IMR-90 (cell line): Measurements from ENCODE around the gene DHRS7C. TPM values are rescaled to one million over a fixed set of nuclear protein-coding genes. Genes with fewer than 3 reads are reported as not detected.

Source experiments
- ATAC-seq: fragments of 200-7000 bp; cut with Tn5 transposase; 2 replicates; pipeline ENCODE4 v1.9.1; 2020; ENCODE audit warnings: low read depth, mild to moderate bottlenecking, moderate library complexity
- BruUV-seq: library from RNA; stranded (reverse); fragments of 400-500 nt; replicated peaks from 2 replicates; lab custom pipeline; 2021; lab: Mats Ljungman, UMichigan
- CTCF ChIA-PET: fragments of 300-600 bp; formaldehyde crosslinking; extraction: SDS; loops from one replicate; lab custom pipeline; 2021; ENCODE audit warnings: antibody characterized with exemption; lab: Yijun Ruan, JAX
- POLR2A ChIA-PET: fragments of 300-600 bp; sonication (Branson Sonifier 250); formaldehyde crosslinking; loops from one replicate; lab custom pipeline; 2022; ENCODE audit warnings: antibody characterized with exemption; ENCODE audit not compliant: unreplicated experiment; lab: Charles Lee
- DNase-seq: peaks from one replicate; pipeline ENCODE4 v3.0.0; 2013
- H2AFZ ChIP-seq: replicated peaks from 2 replicates; pipeline ENCODE3; 2013; ENCODE audit warnings: low read length, mild to moderate bottlenecking; ENCODE audit not compliant: poor library complexity
- H2AK5ac ChIP-seq: 2 replicates; pipeline ENCODE4 v1.6.1; 2013; ENCODE audit warnings: low read depth, low read length, inconsistent platforms
- H2AK9ac ChIP-seq: replicated peaks from 2 replicates; pipeline ENCODE3; 2013; ENCODE audit warnings: mild to moderate bottlenecking, low read depth, low read length, moderate library complexity; ENCODE audit not compliant: poor library complexity
- H2BK120ac ChIP-seq: 2 replicates; pipeline ENCODE4 v1.6.1; 2013; ENCODE audit warnings: low read depth, low read length, inconsistent platforms
- H2BK15ac ChIP-seq: 3 replicates; pipeline ENCODE4 v1.6.1; 2013; ENCODE audit warnings: low read depth, low read length, inconsistent platforms
- H2BK20ac ChIP-seq: 2 replicates; pipeline ENCODE4 v1.6.1; 2013; ENCODE audit warnings: low read depth, mild to moderate bottlenecking, inconsistent platforms, low read length, moderate library complexity
- H2BK5ac ChIP-seq: 2 replicates; pipeline ENCODE4 v1.6.1; 2013; ENCODE audit warnings: mild to moderate bottlenecking, low read depth, low read length, inconsistent platforms; ENCODE audit not compliant: poor library complexity, severe bottlenecking
- H3K14ac ChIP-seq: replicated peaks from 2 replicates; pipeline ENCODE4 v1.6.1; 2013; ENCODE audit warnings: low read depth, low read length, inconsistent platforms
- H3K18ac ChIP-seq: 2 replicates; pipeline ENCODE4 v1.6.1; 2013; ENCODE audit warnings: low read depth, low read length, control low read depth
- H3K23ac ChIP-seq: 2 replicates; pipeline ENCODE4 v1.6.1; 2013; ENCODE audit warnings: low read depth, low read length, inconsistent platforms
- H3K27ac ChIP-seq: 2 replicates; pipeline ENCODE4 v1.5.1; 2013; ENCODE audit warnings: mild to moderate bottlenecking, control low read depth, low read length; ENCODE audit not compliant: insufficient read depth
- H3K27me3 ChIP-seq: 2 replicates; pipeline ENCODE4 v1.6.1; 2013; ENCODE audit warnings: low read length; ENCODE audit not compliant: control insufficient read depth, insufficient read depth
- H3K36me3 ChIP-seq: 2 replicates; pipeline ENCODE4 v1.6.1; 2013; ENCODE audit warnings: low read length, mixed read lengths; ENCODE audit not compliant: control insufficient read depth, insufficient read depth
- H3K4ac ChIP-seq: 2 replicates; pipeline ENCODE4 v1.6.1; 2013; ENCODE audit warnings: low read depth, low read length, inconsistent platforms
- H3K4me1 ChIP-seq: 2 replicates; pipeline ENCODE4 v1.6.1; 2013; ENCODE audit warnings: low read length, mixed read lengths; ENCODE audit not compliant: control insufficient read depth, insufficient read depth
- H3K4me2 ChIP-seq: 2 replicates; pipeline ENCODE4 v1.6.1; 2013; ENCODE audit warnings: low read depth, mild to moderate bottlenecking, control low read depth, low read length, moderate library complexity
- H3K4me3 ChIP-seq: 2 replicates; pipeline ENCODE4 v1.5.1; 2013; ENCODE audit warnings: low read depth, mild to moderate bottlenecking, control low read depth, low read length, moderate library complexity; ENCODE audit not compliant: insufficient read depth
- H3K56ac ChIP-seq: 2 replicates; pipeline ENCODE4 v1.6.1; 2013; ENCODE audit warnings: low read length, inconsistent platforms; ENCODE audit not compliant: insufficient read depth; ENCODE audit errors: extremely low read depth
- H3K79me1 ChIP-seq, 2 experiments: 2 replicates each; pipeline ENCODE4 v1.6.1; 2013; ENCODE audit warnings: low read length in 2 of 2, inconsistent platforms in 1 of 2, low read depth in 1 of 2
- H3K9ac ChIP-seq: 2 replicates; pipeline ENCODE4 v1.6.1; 2013; ENCODE audit warnings: low read depth, low read length, control low read depth
- H3K9me1 ChIP-seq: 2 replicates; pipeline ENCODE4 v1.6.1; 2013; ENCODE audit warnings: low read length, inconsistent platforms; ENCODE audit not compliant: insufficient read depth
- H3K9me3 ChIP-seq: 2 replicates; pipeline ENCODE4 v1.6.1; 2013; ENCODE audit warnings: low read length; ENCODE audit not compliant: control insufficient read depth, insufficient read depth
- H4K20me1 ChIP-seq: 2 replicates; pipeline ENCODE4 v1.6.1; 2013; ENCODE audit warnings: low read length, inconsistent platforms; ENCODE audit not compliant: insufficient read depth
- H4K5ac ChIP-seq: 2 replicates; pipeline ENCODE4 v1.6.1; 2013; ENCODE audit warnings: mild to moderate bottlenecking, low read depth, low read length, control low read depth
- H4K8ac ChIP-seq, 2 experiments: 2 replicates each; pipeline ENCODE4 v1.6.1; 2013; ENCODE audit warnings: low read depth in 2 of 2, low read length in 2 of 2, control low read depth in 1 of 2, inconsistent platforms in 1 of 2
- H4K91ac ChIP-seq: 2 replicates; pipeline ENCODE4 v1.6.1; 2013; ENCODE audit warnings: low read depth, low read length, inconsistent platforms; ENCODE audit not compliant: insufficient read depth
- BHLHE40 ChIP-seq: fragments of 150-350 bp; IDR thresholded peaks from 2 replicates; pipeline ENCODE4 v1.6.1; 2016; ENCODE audit warnings: mild to moderate bottlenecking, low read depth, low read length
- CEBPB ChIP-seq: IDR thresholded peaks from 2 replicates; pipeline ENCODE4 v1.6.1; 2012; ENCODE audit warnings: low read depth, low read length, improper control_type of control experiment
- CHD1 ChIP-seq: IDR thresholded peaks from 2 replicates; pipeline ENCODE4 v1.6.1; 2012; ENCODE audit warnings: low read depth, low read length, improper control_type of control experiment
- FOS ChIP-seq: fragments of 150-350 bp; IDR thresholded peaks from 2 replicates; pipeline ENCODE4 v1.6.1; 2016; ENCODE audit warnings: low read depth, low read length
- MAFK ChIP-seq: IDR thresholded peaks from 2 replicates; pipeline ENCODE4 v1.6.1; 2012; ENCODE audit warnings: low read depth, low read length, improper control_type of control experiment
- MAZ ChIP-seq: IDR thresholded peaks from 2 replicates; pipeline ENCODE4 v1.6.1; 2012; ENCODE audit warnings: low read depth, mild to moderate bottlenecking, low read length, improper control_type of control experiment, moderate library complexity, borderline replicate concordance
- MXI1 ChIP-seq: IDR thresholded peaks from 2 replicates; pipeline ENCODE4 v1.6.1; 2012; ENCODE audit warnings: low read depth, mild to moderate bottlenecking, low read length, moderate library complexity, borderline replicate concordance
- NFE2L2 ChIP-seq: fragments of 150-350 bp; IDR thresholded peaks from 2 replicates; pipeline ENCODE4 v1.6.1; 2016; ENCODE audit warnings: low read depth, mild to moderate bottlenecking, low read length
- POLR2A ChIP-seq: IDR thresholded peaks from 2 replicates; pipeline ENCODE4 v1.6.1; 2012; ENCODE audit warnings: mild to moderate bottlenecking, low read depth, low read length
- RAD21 ChIP-seq: IDR thresholded peaks from 2 replicates; pipeline ENCODE4 v1.6.1; 2012; ENCODE audit warnings: low read length, improper control_type of control experiment
- RCOR1 ChIP-seq: IDR thresholded peaks from 2 replicates; pipeline ENCODE4 v1.6.1; 2012; ENCODE audit warnings: mild to moderate bottlenecking, low read length, improper control_type of control experiment; ENCODE audit not compliant: insufficient replicate concordance
- RFX5 ChIP-seq: IDR thresholded peaks from 2 replicates; pipeline ENCODE4 v1.8.0; 2012; ENCODE audit warnings: low read depth, mild to moderate bottlenecking, low read length, moderate library complexity
- SMC3 ChIP-seq: fragments of 150-350 bp; IDR thresholded peaks from 2 replicates; pipeline ENCODE4 v1.6.1; 2016; ENCODE audit warnings: low read depth, mild to moderate bottlenecking, antibody characterized with exemption, low read length, moderate library complexity
- WGBS, 2 experiments: methylation state at CpG; one replicate each; pipeline versions ENCODE4 v1.1.5 to v1.1.7; 2013; ENCODE audit warnings: missing lambda C conversion rate in 2 of 2; ENCODE audit not compliant: insufficient read length in 1 of 2; ENCODE audit errors: extremely low coverage in 2 of 2; 5-methylcytosine and 5-hydroxymethylcytosine counted together
- dilution Hi-C: fragments of 300-500 bp; cut with HindIII; formaldehyde crosslinking; loops from one replicate; pipeline ENCODE4 v1.14.3; 2018; ENCODE audit warnings: low sequenced_read_pairs; ENCODE audit not compliant: unreplicated experiment
- in situ Hi-C: fragments of 300-500 bp; cut with MboI; formaldehyde crosslinking; loops from 3 replicates; pipeline ENCODE4 v1.14.3; 2019; ENCODE audit warnings: low sequenced_read_pairs, inconsistent platforms, mixed read lengths
- intact Hi-C: fragments of 100-400 bp; cut with micrococcal nuclease; formaldehyde crosslinking; loops from 2 replicates; pipeline ENCODE4 v1.10.0; 2022
- polyA plus RNA-seq, 3 experiments: library from polyadenylated mRNA; depleted of rRNA; stranded (reverse); fragments of >200 nt; gene quantifications; 2 replicates each; pipeline ENCODE4 v1.2.3, GENCODE V29; 2012; ENCODE audit warnings: low replicate concordance in 1 of 3
- total RNA-seq: library from RNA; depleted of rRNA; stranded (reverse); fragments of >200 nt; gene quantifications from 2 replicates; pipeline ENCODE4 v1.2.3, GENCODE V29; 2012
- TF ChIP-seq, protein P1 (sequence below): fragments of 150-350 bp; IDR thresholded peaks from 2 replicates; pipeline ENCODE4 v1.6.1; 2017; ENCODE audit warnings: mild to moderate bottlenecking, antibody characterized with exemption, low read length, low read depth
- TF ChIP-seq, protein P2 (sequence below): conservative IDR thresholded peaks from 2 replicates; pipeline ENCODE4 v1.5.1; 2012; ENCODE audit warnings: mild to moderate bottlenecking, low read depth, low read length, improper control_type of control experiment
- TF ChIP-seq, protein P3 (sequence below): fragments of 150-350 bp; IDR thresholded peaks from 2 replicates; pipeline ENCODE4 v1.6.1; 2016; ENCODE audit warnings: low read depth, mild to moderate bottlenecking, low read length, moderate library complexity, borderline replicate concordance

Gene DHRS7C
- total and polyA plus RNA-seq, 2 of the 4 experiments (the other 2 are of a cell fraction): not detected

DNA sequence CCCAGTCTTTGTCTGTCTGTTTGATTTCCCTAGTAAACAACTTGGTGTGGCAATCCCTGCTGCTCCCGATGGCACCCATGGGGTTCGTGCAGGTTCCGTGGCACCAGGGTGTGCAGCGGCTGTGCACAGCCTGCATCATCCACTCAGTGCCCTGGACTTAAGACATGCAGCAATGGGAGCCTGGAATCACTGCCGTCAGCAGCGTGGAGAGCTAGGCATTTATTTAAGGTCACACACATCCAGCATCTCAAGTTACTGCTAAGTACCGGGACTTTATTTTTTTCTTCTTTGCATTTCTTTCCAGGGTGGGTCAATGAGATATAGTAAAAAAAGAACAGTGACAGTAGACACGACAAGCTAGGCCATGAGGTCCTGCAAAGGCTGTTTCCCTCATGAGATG lies 2.8 kb downstream of the DHRS7C start:
- ATAC-seq: no peak

More for the DNA sequence above, 2.8 kb downstream of the DHRS7C start:
- ChIA-PET POLR2A (no interaction called here), CTCF (no interaction called here)
- no peak overlapping the region for H3K14ac ChIP-seq
- H3K4ac ChIP-seq: no peak overlapping the region
- H3K4me2 ChIP-seq: no peak overlapping the region
- peaks cover 3% of the 10 kb centered on the region; the same call in 1 of the 2 replicates for H3K9me3 ChIP-seq
- no peak overlapping the region for H4K8ac ChIP-seq
- no peak overlapping the region for H2AK5ac ChIP-seq
- no peak overlapping the region for H3K56ac ChIP-seq
- no peaks in the 10 kb centered on the region for H3K9me1 ChIP-seq
- no peak overlapping the region for H3K23ac ChIP-seq
- no peaks in the 10 kb centered on the region for H3K27me3 ChIP-seq
- H3K27ac ChIP-seq: no peak overlapping the region
- no peak for TF ChIP-seq RCOR1
- no peak for TF ChIP-seq NFE2L2
- TF ChIP-seq RFX5: no peak
- TF ChIP-seq MXI1: no peak
- TF ChIP-seq POLR2A: no peak
- TF ChIP-seq MAZ: no peak
- TF ChIP-seq, protein P1, sequence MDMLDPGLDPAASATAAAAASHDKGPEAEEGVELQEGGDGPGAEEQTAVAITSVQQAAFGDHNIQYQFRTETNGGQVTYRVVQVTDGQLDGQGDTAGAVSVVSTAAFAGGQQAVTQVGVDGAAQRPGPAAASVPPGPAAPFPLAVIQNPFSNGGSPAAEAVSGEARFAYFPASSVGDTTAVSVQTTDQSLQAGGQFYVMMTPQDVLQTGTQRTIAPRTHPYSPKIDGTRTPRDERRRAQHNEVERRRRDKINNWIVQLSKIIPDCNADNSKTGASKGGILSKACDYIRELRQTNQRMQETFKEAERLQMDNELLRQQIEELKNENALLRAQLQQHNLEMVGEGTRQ: no peak
- TF ChIP-seq, protein P2, sequence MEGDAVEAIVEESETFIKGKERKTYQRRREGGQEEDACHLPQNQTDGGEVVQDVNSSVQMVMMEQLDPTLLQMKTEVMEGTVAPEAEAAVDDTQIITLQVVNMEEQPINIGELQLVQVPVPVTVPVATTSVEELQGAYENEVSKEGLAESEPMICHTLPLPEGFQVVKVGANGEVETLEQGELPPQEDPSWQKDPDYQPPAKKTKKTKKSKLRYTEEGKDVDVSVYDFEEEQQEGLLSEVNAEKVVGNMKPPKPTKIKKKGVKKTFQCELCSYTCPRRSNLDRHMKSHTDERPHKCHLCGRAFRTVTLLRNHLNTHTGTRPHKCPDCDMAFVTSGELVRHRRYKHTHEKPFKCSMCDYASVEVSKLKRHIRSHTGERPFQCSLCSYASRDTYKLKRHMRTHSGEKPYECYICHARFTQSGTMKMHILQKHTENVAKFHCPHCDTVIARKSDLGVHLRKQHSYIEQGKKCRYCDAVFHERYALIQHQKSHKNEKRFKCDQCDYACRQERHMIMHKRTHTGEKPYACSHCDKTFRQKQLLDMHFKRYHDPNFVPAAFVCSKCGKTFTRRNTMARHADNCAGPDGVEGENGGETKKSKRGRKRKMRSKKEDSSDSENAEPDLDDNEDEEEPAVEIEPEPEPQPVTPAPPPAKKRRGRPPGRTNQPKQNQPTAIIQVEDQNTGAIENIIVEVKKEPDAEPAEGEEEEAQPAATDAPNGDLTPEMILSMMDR: no peak
- no peak for TF ChIP-seq RAD21
- no peak for TF ChIP-seq FOS
- TF ChIP-seq MAFK: no peak
- TF ChIP-seq CEBPB: no peak
- TF ChIP-seq BHLHE40: no peak
- TF ChIP-seq CHD1: no peak
- TF ChIP-seq, protein P3, sequence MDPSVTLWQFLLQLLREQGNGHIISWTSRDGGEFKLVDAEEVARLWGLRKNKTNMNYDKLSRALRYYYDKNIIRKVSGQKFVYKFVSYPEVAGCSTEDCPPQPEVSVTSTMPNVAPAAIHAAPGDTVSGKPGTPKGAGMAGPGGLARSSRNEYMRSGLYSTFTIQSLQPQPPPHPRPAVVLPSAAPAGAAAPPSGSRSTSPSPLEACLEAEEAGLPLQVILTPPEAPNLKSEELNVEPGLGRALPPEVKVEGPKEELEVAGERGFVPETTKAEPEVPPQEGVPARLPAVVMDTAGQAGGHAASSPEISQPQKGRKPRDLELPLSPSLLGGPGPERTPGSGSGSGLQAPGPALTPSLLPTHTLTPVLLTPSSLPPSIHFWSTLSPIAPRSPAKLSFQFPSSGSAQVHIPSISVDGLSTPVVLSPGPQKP: no peak
- TF ChIP-seq SMC3: no peak
- no peak overlapping the region for H2AFZ ChIP-seq
- H2BK5ac ChIP-seq: no peak overlapping the region
- H2BK15ac ChIP-seq: no peak overlapping the region
- no peaks in the 10 kb centered on the region for H3K4me1 ChIP-seq
- H3K18ac ChIP-seq: no peak overlapping the region
- intact Hi-C loops: no loop called here
- no peaks in the 10 kb centered on the region for H4K20me1 ChIP-seq
- WGBS, 2 experiments: no CpG with 5 or more reads among the region's 8 CpGs
- no peaks in the 10 kb centered on the region for H3K36me3 ChIP-seq
- H2BK20ac ChIP-seq: no peak overlapping the region
- no peak overlapping the region for H4K91ac ChIP-seq
- H3K79me1 ChIP-seq: no peaks in the 10 kb centered on the region
- H4K5ac ChIP-seq: no peak overlapping the region
- no peak overlapping the region for H2AK9ac ChIP-seq
- H2BK120ac ChIP-seq: no peak overlapping the region
- no peak for DNase-seq
- no peak overlapping the region for H3K9ac ChIP-seq
- H3K4me3 ChIP-seq: no peak overlapping the region
- BruUV-seq: no TSS peak
- in situ Hi-C loops: loop anchor here (10.0 kb wide), 1 partner anchor 64 kb away; no protein-coding TSS in a partner anchor
- dilution Hi-C loops: no loop called here
